Effector memory CD8-positive, alpha-beta T cell (primary cell): ENCODE data around the gene TXNL4A.
"Not testable (repeated sequence)": the region's sequence is repeated elsewhere in the genome, so short reads cannot be mapped to it uniquely, and the experiment has no call there.

ENCODE experiments used
- ATAC-seq: fragments of 150-1000 bp; cut with Tn5 transposase; replicated peaks from 2 replicates; pipeline ENCODE4 v1.10.0; 2021; ENCODE audit warnings: mild to moderate bottlenecking, moderate library complexity
- DNase-seq, 3 experiments: peaks; one replicate each; pipeline ENCODE4 v3.0.0; 2021
- H3K27ac Mint-ChIP-seq, 2 donors: one replicate each; pipeline ENCODE4 v1.8.0; 2022; ENCODE audit warnings: mild to moderate bottlenecking in 2 of 2, mixed read lengths in 2 of 2, moderate library complexity in 2 of 2
- H3K27me3 Mint-ChIP-seq, 2 donors: one replicate each; pipeline ENCODE4 v1.8.0; 2022; ENCODE audit warnings: mixed read lengths in 2 of 2
- H3K36me3 Mint-ChIP-seq: one replicate; pipeline ENCODE4 v1.8.0; 2022; ENCODE audit warnings: mild to moderate bottlenecking, moderate library complexity, mixed read lengths; ENCODE audit not compliant: insufficient read depth
- H3K4me1 Mint-ChIP-seq, 2 donors: one replicate each; pipeline ENCODE4 v1.8.0; 2022; ENCODE audit warnings: low read depth in 2 of 2, mixed read lengths in 2 of 2
- H3K4me3 Mint-ChIP-seq, 2 donors: one replicate each; pipeline ENCODE4 v1.8.0; 2022; ENCODE audit warnings: mild to moderate bottlenecking in 2 of 2, mixed read lengths in 2 of 2, moderate library complexity in 2 of 2
- H3K9me3 Mint-ChIP-seq, 2 donors: one replicate each; pipeline ENCODE4 v1.8.0; 2022; ENCODE audit warnings: mixed read lengths in 2 of 2

Gene TXNL4A

DNA sequence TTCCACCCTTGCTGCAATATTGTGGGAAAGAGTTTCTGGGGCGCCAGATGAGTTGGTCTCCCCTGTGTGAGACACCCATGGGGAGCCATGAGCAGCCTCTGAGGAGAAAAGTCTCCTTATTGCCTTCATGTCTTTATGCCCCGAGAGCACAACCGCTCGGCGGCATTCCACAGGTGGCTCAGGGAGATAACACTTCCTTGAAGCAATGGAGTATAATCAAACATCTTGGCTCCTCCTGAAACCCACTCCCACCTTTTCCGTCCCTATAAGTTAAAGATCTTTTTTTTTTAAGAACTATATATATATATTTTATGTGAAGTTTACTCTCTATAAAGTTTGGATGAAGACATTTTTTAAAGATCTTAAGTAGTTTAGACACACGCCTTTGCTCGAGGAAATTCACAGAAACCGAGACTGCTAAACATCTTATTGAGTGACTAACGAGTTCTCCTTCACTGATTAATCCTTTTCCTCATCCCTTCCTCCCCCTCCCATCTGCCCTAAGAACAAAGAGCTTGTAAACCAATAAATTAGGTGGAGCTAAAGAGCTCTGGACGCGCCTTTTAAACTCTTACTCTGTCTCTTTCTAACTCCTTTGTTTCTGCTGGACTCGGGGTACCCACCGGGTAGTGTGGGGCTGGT is 23.3 kb upstream of the TXNL4A start:
- H3K4me1 Mint-ChIP-seq, DNase-seq, H3K9me3 Mint-ChIP-seq, H3K27ac Mint-ChIP-seq, H3K4me3 Mint-ChIP-seq, ATAC-seq, H3K36me3 Mint-ChIP-seq, H3K27me3 Mint-ChIP-seq: not testable (repeated sequence)

DNA sequence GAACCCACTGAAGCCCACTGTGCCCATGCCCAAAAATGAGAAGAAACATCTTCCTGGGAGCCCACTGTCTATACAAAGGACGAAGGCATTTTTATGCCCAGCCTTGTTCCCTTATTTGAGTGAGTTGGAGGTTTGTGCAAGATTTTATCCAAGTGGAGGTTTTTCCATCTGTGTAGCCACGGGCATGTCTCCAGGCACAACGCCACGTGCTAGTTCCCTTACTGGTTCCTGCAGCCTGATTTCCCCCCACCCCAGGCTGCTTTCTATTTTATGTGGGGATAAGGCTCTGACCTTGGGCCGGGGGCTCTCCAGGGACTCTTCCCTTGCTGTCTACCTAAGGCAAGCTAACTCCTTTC is 22.2 kb upstream of the TXNL4A start:
- ATAC-seq (no peak), DNase-seq (no peak)
- Mint-ChIP-seq H3K36me3 (no peaks in the 10 kb centered on the region), H3K9me3 (peaks cover 0 to 10% of the 10 kb centered on the region in 2 donors), H3K4me3 (no peak overlapping the region), H3K4me1 (no peaks in the 10 kb centered on the region), H3K27ac (no peak overlapping the region), H3K27me3 (no peaks in the 10 kb centered on the region)

DNA sequence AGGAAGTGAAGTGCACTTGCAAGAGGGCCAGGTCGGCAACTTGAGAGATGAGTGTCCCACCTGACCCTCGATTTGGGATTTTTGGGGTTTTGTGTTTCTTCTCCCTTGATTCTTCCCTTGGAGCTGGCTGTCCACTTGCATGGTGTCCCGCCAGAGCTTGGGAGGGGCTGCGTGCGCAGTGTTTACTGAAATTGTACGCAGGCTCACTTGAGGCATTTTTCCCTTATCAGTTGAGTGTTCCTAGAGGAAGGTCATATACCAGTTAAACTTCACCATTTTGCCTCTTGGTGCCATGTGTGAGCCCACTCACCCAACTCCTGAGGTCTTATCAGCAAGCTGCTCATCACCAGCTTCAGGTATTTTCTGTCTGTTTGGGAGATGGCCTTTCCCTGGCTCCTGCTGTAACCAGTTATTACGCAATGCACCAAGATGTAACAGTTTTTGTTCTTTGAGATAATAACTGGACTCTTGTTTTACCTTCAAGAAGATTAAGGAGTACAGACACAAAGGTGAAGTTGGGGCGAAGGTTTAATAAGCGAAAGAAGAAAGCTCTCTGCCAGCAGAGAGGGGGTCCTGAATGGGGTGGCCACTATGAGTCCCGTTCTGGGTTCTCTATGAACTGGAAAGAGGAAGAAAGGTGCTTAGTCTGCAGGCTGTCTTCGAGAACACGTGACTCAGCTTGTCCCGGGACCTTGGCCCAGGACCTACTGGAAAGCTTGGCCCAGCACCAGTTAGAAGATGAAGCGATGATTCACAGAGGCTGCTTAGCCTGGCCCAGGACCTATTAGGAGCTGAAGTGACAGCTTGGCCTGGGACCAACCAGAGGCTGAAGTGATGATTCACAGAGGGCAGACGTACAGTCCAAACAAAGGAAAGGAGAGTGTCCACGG is 21.5 kb upstream of the TXNL4A start:
- Mint-ChIP-seq H3K4me1 (no peaks in the 10 kb centered on the region), H3K27me3 (peaks cover 0 to 4% of the 10 kb centered on the region in 2 donors), H3K27ac (no peak overlapping the region), H3K36me3 (no peaks in the 10 kb centered on the region), H3K4me3 (no peak overlapping the region), H3K9me3 (peaks cover 0 to 10% of the 10 kb centered on the region in 2 donors)
- DNase-seq (no peak), ATAC-seq (no peak)

DNA sequence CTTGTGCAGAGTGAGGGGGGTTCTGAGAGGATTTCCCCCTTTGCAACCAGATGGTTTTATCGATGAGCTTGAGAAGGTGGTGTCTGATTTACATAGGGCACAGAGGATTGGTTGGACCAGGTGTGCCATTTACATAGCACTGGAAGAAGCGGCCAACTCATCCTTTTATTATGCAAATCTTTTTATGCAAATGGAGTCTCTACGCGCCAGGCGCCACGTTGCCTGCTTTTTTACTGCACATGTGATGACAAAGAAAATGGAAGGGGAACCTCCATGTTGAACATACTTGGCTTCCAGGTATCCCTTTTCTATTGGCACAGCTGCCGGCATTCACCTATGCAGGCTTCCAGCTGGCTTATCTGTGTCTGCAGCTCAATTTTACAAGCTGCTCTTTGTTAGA is 18.4 kb upstream of the TXNL4A start:
- H3K36me3 Mint-ChIP-seq, result no peaks in the 10 kb centered on the region
- peaks cover 0 to 9% of the 10 kb centered on the region in 2 donors for H3K27me3 Mint-ChIP-seq
- DNase-seq (no peak), ATAC-seq (no peak)
- H3K4me3 Mint-ChIP-seq, result no peak overlapping the region
- H3K27ac Mint-ChIP-seq, result no peak overlapping the region
- no peaks in the 10 kb centered on the region for H3K4me1 Mint-ChIP-seq
- peaks cover 0 to 5% of the 10 kb centered on the region in 2 donors for H3K9me3 Mint-ChIP-seq

DNA sequence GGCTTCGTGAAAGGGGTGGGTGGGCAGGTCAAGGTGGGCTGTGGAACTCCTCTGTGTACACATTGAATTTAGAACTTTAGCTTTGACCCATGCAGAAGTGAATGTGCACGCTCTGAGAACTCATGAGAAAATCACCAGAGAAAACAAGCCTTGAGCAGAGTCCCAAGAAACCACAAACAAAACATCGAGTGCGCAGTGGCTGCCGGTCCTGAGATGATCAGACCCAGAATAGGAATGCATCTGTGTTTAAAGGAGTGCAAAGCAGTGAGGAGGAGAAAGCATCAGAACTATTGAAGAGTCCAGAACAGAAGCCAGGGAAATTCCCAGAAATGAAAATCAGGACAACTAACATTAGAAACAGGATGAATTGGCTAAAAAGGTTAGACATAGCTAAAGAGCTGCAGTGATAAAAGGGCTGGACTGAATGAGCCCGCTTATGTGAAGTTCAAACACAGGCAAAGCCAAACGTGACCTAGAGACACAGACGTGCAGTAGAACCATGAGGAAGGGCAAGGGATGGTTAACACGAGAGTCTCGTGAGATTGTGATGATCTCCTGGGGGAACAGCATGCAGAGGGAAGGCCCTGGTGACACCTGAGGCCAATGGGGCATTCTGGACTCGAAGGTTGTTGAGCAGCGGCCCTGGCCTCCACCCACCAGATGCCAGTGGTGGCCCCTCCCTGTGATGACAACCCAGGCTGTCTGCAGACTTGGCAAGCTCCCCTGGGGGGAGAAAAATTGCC is 16.4 kb upstream of the TXNL4A start:
- Mint-ChIP-seq H3K9me3 (peaks cover 2 to 7% of the 10 kb centered on the region in 2 donors), H3K27ac (no peak overlapping the region), H3K4me3 (no peak overlapping the region), H3K4me1 (no peaks in the 10 kb centered on the region), H3K36me3 (no peaks in the 10 kb centered on the region), H3K27me3 (peaks cover 0 to 9% of the 10 kb centered on the region in 2 donors)
- DNase-seq (no peak), ATAC-seq (no peak)

DNA sequence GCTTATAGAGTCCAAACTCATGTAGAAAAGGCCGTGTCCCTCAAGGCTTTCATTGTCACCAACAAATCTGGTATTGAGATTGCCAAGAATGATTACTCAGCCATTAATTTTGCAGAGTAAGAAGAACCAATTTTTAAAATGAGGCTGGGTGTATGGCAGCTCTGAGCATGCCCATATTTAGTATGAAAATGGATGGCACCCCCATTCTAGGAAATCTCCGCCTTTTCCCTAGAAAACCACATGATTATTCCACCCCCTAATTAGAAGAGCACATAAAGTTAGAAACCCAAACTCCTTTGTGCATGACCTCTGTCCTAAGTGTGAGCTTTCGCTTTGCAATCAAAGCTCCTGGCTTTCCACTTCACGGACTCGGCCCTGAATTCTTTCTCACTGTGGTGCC is 14.1 kb upstream of the TXNL4A start:
- Mint-ChIP-seq H3K4me3 (no peak overlapping the region), H3K27me3 (peaks cover 0 to 9% of the 10 kb centered on the region in 2 donors), H3K36me3 (no peaks in the 10 kb centered on the region), H3K4me1 (no peaks in the 10 kb centered on the region), H3K9me3 (peaks cover 0 to 9% of the 10 kb centered on the region in 2 donors), H3K27ac (no peak overlapping the region)
- ATAC-seq, result no peak
- no peak for DNase-seq

DNA sequence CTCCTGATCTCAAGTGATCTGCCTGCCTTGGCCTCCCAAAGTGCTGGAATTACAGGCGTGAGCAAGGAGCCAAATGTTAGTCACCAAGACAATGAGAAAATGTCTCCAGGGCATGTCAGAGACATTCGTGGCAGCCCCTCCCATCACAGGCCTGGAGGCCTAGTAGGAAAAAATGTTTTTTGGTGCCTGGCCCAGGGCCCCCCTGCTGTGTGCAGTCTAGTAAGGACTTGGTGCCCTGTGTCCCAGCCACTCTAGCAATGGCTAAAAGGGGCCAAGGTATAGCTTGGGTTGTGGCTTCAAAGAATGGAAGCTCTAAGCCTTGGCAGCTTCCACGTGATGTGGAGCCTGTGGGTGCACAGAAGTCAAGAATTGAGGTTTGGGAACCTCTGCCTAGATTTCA is 12.5 kb upstream of the TXNL4A start:
- no peaks in the 10 kb centered on the region for H3K4me1 Mint-ChIP-seq
- ATAC-seq, result no peak
- no peak for DNase-seq
- H3K27me3 Mint-ChIP-seq, result peaks cover 0 to 19% of the 10 kb centered on the region in 2 donors
- no peak overlapping the region for H3K27ac Mint-ChIP-seq
- peaks cover 0 to 9% of the 10 kb centered on the region in 2 donors for H3K9me3 Mint-ChIP-seq
- no peak overlapping the region for H3K4me3 Mint-ChIP-seq
- no peaks in the 10 kb centered on the region for H3K36me3 Mint-ChIP-seq

DNA sequence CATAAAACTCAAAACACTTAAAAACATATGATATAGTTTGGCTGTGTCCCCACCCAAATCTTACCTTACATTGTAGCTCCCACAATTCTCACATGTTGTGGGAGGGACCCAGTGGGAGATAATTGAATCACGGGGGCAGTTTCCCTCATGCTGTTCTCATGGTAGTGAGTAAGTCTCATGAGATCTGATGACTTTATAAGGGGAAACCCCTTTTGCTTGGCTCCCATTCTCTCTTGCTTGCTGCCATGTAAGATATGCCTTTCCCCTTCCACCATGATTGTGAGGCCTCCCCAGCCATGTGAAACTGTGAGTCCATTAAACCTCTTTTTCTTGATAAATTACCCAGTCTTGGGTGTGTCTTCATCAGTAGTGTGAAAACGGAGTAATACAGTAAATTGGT is 11.3 kb upstream of the TXNL4A start:
- not testable (repeated sequence) for DNase-seq, H3K4me3 Mint-ChIP-seq, H3K4me1 Mint-ChIP-seq, H3K9me3 Mint-ChIP-seq, ATAC-seq, H3K36me3 Mint-ChIP-seq, H3K27ac Mint-ChIP-seq
- peaks cover 0 to 18% of the 10 kb centered on the region in 2 donors for H3K27me3 Mint-ChIP-seq

DNA sequence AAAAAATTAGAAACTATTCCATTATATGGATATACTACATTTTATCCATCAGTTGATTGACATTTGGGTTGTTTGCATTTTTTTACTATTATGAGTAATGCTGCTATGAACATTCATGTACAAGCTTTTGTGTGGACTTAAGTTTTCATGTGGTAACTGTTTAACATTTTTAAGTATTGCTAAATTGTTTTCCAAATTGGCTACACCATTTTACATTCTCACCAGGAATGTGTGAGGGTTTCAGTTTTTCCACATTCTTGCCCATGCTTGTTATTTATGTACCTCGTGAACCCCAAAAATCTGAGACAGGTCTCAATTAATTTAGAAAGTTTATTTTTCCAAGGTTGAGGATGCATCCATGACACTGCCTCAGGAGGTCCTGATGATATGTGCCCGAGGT is 3.1 kb upstream of the TXNL4A start:
- H3K27ac Mint-ChIP-seq, result no peak overlapping the region
- no peak overlapping the region for H3K4me3 Mint-ChIP-seq
- H3K36me3 Mint-ChIP-seq, result peaks cover 8% of the 10 kb centered on the region
- peaks cover 0 to 17% of the 10 kb centered on the region in 2 donors for H3K27me3 Mint-ChIP-seq
- no peak for DNase-seq
- peaks cover 10 to 20% of the 10 kb centered on the region in 2 donors for H3K4me1 Mint-ChIP-seq
- ATAC-seq, result no peak
- no peaks in the 10 kb centered on the region for H3K9me3 Mint-ChIP-seq

DNA sequence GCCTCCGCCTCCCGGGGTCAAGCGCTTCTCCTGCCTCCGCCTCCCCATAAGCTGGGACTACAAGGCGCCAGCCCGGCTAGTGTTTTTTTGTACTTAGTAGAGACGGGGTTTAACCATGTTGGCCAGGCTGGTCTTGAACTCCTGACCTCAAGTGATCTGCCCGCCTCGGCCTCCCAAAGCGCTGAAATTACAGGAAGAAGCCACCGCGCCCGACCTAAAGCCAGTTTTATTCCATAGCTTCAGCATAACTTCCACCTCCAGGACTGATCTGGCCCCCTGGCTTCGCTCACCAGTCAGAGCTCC is 783 bp upstream of the TXNL4A start:
- DNase-seq, result no peak
- peaks cover 19% of the 10 kb centered on the region for H3K36me3 Mint-ChIP-seq
- peak overlapping the region; percentile 96 for H3K27ac Mint-ChIP-seq
- peak overlapping the region; percentile 86 to 89 for H3K4me3 Mint-ChIP-seq
- no peak for ATAC-seq
- no peaks in the 10 kb centered on the region for H3K9me3 Mint-ChIP-seq
- peaks cover 0 to 1% of the 10 kb centered on the region in 2 donors for H3K27me3 Mint-ChIP-seq
- H3K4me1 Mint-ChIP-seq, result peaks cover 25 to 38% of the 10 kb centered on the region in 2 donors

DNA sequence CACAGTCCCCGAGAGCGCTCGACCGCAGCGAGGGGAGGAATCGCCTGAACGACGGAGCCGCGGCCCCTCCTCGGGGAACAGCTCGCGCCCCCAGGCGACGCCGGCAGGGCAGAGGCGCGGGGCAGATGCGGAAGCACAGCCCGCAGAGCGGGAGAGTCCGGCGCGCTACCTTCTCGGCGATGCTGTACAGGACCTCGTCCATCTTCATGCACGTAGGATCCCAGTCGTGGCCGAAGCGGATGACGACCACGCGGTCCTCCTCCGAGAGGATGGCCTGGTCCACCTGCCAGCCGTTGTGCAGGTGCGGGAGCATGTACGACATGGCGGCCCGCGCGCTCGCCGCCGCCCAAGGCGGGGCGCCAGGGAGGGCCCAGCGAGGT is 302 bp downstream of the TXNL4A start:
- H3K27ac Mint-ChIP-seq, result peak overlapping the region; percentile 96
- peak overlapping the region; percentile 86 to 89 for H3K4me3 Mint-ChIP-seq
- peaks cover 34 to 48% of the 10 kb centered on the region in 2 donors for H3K4me1 Mint-ChIP-seq
- H3K36me3 Mint-ChIP-seq, result peaks cover 19% of the 10 kb centered on the region
- H3K9me3 Mint-ChIP-seq, result no peaks in the 10 kb centered on the region
- H3K27me3 Mint-ChIP-seq, result no peaks in the 10 kb centered on the region
- ATAC-seq (peak; percentile 72), DNase-seq (peak; percentile 56 to 62 (median 58))

DNA sequence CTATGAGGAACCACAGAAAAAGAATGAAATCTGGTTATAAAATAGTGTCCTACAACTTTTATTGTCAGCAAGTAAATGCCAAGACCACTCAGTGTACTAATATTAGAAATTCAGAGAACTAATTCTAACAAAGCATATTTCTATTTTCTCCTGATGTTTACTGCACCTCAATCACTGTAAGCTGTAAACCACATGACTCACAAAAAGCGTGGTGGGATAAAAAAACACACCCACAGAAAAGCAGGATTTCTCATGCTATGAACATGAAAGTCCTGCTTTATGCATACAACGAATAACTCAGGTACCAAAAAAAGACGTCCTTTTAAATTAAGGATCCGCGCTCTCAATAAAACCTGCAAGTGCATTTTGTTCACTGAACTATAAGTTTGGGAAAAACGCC is 797 bp downstream of the TXNL4A start:
- DNase-seq, result no peak
- peaks cover 38 to 51% of the 10 kb centered on the region in 2 donors for H3K4me1 Mint-ChIP-seq

DNA sequence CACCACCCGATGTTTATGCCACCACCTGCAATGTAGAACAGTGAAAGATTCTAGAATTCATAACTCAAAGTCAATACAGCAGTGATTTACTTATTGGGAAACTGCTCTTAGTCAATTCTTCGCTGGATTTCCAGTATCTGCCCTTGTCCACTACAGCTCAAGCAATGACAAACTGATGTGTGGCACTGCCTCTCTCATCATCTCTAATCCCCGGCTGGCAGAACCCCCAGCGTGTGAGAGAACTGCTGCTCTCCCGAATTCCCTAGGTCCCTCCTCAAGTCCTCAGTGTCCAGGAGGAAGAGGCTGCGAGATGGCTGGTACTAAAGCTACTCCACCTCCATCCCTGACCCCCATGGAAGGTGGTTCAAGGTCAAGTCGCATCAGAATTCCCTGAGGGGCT is 1.6 kb downstream of the TXNL4A start:
- ATAC-seq (no peak), DNase-seq (no peak)
- peak overlapping the region; percentile 85 to 96 for H3K27ac Mint-ChIP-seq
- no peaks in the 10 kb centered on the region for H3K27me3 Mint-ChIP-seq
- H3K9me3 Mint-ChIP-seq, result no peaks in the 10 kb centered on the region
- peak overlapping the region; percentile 86 to 89 for H3K4me3 Mint-ChIP-seq
- H3K36me3 Mint-ChIP-seq, result peaks cover 22% of the 10 kb centered on the region
- H3K4me1 Mint-ChIP-seq, result peaks cover 46 to 59% of the 10 kb centered on the region in 2 donors

More for the DNA sequence above, 797 bp downstream of the TXNL4A start:
- Mint-ChIP-seq H3K36me3 (peaks cover 19% of the 10 kb centered on the region), H3K27me3 (no peaks in the 10 kb centered on the region), H3K27ac (peak overlapping the region; percentile 96), H3K4me3 (peak overlapping the region; percentile 86 to 89), H3K9me3 (no peaks in the 10 kb centered on the region)
- ATAC-seq, result no peak
